Measurements from ENCODE around the gene SLC16A8.

SLC16A8 gene

GRCh38 chr22:38070250-38070921 is 13.6 kb downstream of the SLC16A8 start:
- DNase-seq, result no peak

- no peak for DNase-seq
Observed at GRCh38 chr22:38069372-38070249, 14.4 kb downstream of the SLC16A8 start.

- no peak for DNase-seq
Observed at GRCh38 chr22:38068641-38069371, 15.2 kb downstream of the SLC16A8 start.

- DNase-seq, result no peak
Observed at GRCh38 chr22:38067761-38068360, 16.1 kb downstream of the SLC16A8 start.

- DNase-seq, result no peak
Observed at GRCh38 chr22:38067028-38067415, 17.0 kb downstream of the SLC16A8 start.

- DNase-seq, result no peak
Observed at GRCh38 chr22:38066381-38067027, 17.5 kb downstream of the SLC16A8 start.

GRCh38 chr22:38065539-38065938 is 18.4 kb downstream of the SLC16A8 start:
- DNase-seq, result no peak

GRCh38 chr22:38062791-38063190 is 21.2 kb downstream of the SLC16A8 start:
- no peak for DNase-seq

GRCh38 chr22:38056969-38057891 is 26.8 kb downstream of the SLC16A8 start, which contains the start of gene PICK1:
TSS of gene PICK1 (plus strand) at chr22:38057404. CDS start at chr22:38057810, 406 bp downstream.
- peak; percentile 81 for DNase-seq

- DNase-seq, result peak; percentile 85
Observed at GRCh38 chr22:38051900-38052862, 31.8 kb downstream of the SLC16A8 start.

GRCh38 chr22:38051261-38051660 is 32.7 kb downstream of the SLC16A8 start:
- no peak for DNase-seq

- no peak for DNase-seq
Observed at GRCh38 chr22:38050720-38051119, 33.3 kb downstream of the SLC16A8 start.

- DNase-seq, result no peak
Observed at GRCh38 chr22:38049812-38050619, 34.0 kb downstream of the SLC16A8 start.

GRCh38 chr22:38046070-38046748 is 37.8 kb downstream of the SLC16A8 start:
- no peak for DNase-seq

GRCh38 chr22:38043151-38044039 is 40.6 kb downstream of the SLC16A8 start:
- DNase-seq, result no peak

GRCh38 chr22:38042488-38042790 is 41.5 kb downstream of the SLC16A8 start:
- no peak for DNase-seq

- no peak for DNase-seq
Observed at GRCh38 chr22:38041760-38042487, 42.1 kb downstream of the SLC16A8 start.
